HG02588 (cell line): ENCODE results near the gene MARCHF10.
"Not testable (repeated sequence)": the region's sequence is repeated elsewhere in the genome, so short reads cannot be mapped to it uniquely, and the experiment has no call there.

Experiments used
- ATAC-seq: cut with Tn5 transposase; IDR thresholded peaks from one replicate; pipeline ENCODE4 v1.9.1; 2021; ENCODE audit warnings: mild to moderate bottlenecking, moderate library complexity; ENCODE audit not compliant: unreplicated experiment

The MARCHF10 gene

GRCh38 chr17:62702746-62703260 lies 105.3 kb downstream of the MARCHF10 start:
- ATAC-seq, result no peak

- ATAC-seq, result no peak
These were observed 106.4 kb downstream of the MARCHF10 start for GRCh38 chr17:62701706-62702085.

- ATAC-seq, result no peak
These were observed 107.0 kb downstream of the MARCHF10 start for GRCh38 chr17:62700964-62701705.

GRCh38 chr17:62698459-62698858 lies 109.7 kb downstream of the MARCHF10 start:
- not testable (repeated sequence) for ATAC-seq

- no peak for ATAC-seq
These were observed 111.2 kb downstream of the MARCHF10 start for GRCh38 chr17:62696726-62697490.

- no peak for ATAC-seq
These were observed 111.9 kb downstream of the MARCHF10 start for GRCh38 chr17:62696256-62696655.

- not testable (repeated sequence) for ATAC-seq
These were observed 112.9 kb downstream of the MARCHF10 start for GRCh38 chr17:62695093-62695738.

GRCh38 chr17:62693616-62694409 lies 114.3 kb downstream of the MARCHF10 start:
- ATAC-seq, result no peak

GRCh38 chr17:62692721-62693431 lies 115.2 kb downstream of the MARCHF10 start:
- ATAC-seq, result no peak

GRCh38 chr17:62692159-62692651 lies 115.9 kb downstream of the MARCHF10 start:
- ATAC-seq, result no peak

- not testable (repeated sequence) for ATAC-seq
These were observed 116.6 kb downstream of the MARCHF10 start for GRCh38 chr17:62691589-62691915.

GRCh38 chr17:62690168-62690897 lies 117.8 kb downstream of the MARCHF10 start:
- no peak for ATAC-seq

GRCh38 chr17:62689441-62690167 lies 118.5 kb downstream of the MARCHF10 start:
- no peak for ATAC-seq

GRCh38 chr17:62688398-62689160 lies 119.5 kb downstream of the MARCHF10 start:
- no peak for ATAC-seq

- no peak for ATAC-seq
These were observed 120.1 kb downstream of the MARCHF10 start for GRCh38 chr17:62687997-62688396.

- no peak for ATAC-seq
These were observed 123.9 kb downstream of the MARCHF10 start for GRCh38 chr17:62684179-62684578.

- ATAC-seq, result no peak
These were observed 126.2 kb downstream of the MARCHF10 start for GRCh38 chr17:62681939-62682381.
